ENCODE results near the gene GSN.

GSN gene

GRCh38 chr9:121305269-121305994 lies 37.5 kb downstream of the GSN start:
- DNase-seq: no peak

DNA sequence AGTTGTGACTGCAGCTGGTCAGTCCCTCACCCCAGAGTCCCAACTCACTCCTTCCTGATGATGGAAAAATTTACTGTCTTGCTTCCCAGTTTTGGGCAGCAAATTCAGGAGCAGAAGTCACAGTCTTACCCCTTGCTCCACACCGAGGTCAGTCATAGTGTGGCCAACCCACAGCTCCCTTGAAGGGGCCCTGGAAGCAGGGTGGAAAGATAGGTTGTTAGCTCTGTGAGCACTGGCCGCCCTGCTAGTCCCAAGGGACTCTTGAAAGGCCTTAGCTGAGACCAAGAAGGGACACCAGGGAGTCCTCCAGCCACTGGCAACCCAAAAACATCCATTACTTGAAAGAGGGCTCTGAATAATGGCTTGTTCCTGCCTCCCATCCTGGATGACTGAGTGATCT lies 40.0 kb downstream of the GSN start:
- DNase-seq: no peak

DNA sequence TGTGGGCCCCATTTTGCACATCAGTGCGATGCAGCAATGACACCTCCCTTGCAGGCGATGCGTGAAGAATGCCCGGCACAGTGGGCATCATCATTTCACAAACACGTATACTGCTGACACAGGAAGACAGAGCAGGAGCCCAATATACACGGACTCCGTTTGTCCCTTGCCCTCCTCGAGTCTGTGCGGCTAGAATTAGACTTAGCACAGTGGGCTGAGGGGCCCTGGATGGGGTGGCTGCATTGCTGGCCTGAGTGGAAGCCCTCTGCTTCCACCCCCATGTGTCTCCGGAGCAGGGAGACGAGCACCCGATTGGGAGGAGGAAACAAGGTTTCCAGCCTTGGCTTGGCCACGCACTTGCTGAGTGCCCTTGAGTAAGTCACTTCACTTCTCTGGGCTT lies 40.8 kb downstream of the GSN start:
- DNase-seq: no peak

DNA sequence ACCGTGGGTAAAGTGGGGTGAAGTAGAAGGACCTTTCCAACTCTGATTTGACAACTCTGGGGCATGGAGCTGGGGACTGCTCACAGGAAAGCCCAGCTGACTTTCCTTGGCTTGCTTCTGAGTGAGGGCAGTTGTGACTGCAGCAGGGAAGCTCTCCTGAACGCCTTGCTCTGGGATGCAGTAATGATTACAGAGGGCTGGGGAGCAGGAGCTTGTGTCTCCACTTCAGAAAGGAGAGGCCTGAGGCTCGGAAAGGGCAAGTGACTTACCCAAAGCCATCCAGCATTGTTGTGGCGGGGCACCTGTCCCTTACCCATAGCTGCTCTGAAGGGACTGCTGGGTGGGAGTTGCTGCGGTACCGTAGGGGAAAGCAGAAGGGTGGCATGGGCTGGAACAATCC lies 41.2 kb downstream of the GSN start:
- DNase-seq: no peak

DNA sequence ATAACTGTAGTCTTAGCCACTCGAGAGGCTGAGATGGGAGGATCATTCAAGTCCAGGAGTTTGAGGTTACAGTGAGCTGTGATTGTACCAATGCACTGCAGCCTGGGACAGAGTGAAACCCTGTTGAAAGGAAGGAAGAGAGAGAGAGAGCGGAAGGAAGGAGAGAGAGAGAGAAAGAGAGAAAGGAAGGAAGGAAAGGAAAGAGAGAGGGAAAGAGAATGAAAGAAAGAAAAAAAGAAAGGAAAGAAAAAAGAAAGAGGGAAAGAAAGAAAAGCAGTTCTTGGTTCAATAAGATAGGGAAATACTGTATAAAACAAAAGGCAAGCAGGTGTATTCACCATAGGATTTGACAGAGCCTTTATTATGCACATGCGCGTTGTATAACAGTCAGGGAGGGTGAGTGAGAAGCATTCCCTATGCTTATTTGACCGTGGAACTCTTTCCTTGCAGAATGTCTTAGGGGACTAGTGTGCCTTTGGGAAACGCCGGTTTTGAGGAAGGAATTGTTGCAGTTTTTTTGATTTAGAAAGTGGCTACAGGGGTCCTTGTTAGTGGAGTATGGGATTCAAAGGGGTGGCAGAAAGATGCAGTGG lies 42.0 kb downstream of the GSN start:
- no peak for DNase-seq

- DNase-seq: no peak
Measured at GRCh38 chr9:121310571-121310970, 42.6 kb downstream of the GSN start.

DNA sequence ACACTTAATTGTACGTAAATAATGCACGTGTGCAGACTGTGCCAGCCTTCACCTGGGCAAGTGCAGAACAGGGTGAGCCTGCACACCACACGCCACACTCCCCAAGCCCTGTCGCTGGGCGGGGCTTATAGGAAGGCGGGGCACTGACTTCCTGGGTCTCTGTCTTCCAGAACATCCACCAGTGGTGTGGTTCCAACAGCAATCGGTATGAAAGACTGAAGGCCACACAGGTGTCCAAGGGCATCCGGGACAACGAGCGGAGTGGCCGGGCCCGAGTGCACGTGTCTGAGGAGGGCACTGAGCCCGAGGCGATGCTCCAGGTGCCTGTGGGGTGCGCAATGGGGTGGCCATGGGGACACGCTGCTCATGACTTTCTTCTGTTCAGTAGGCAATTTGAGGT lies 44.2 kb downstream of the GSN start:
- DNase-seq: no peak

DNA sequence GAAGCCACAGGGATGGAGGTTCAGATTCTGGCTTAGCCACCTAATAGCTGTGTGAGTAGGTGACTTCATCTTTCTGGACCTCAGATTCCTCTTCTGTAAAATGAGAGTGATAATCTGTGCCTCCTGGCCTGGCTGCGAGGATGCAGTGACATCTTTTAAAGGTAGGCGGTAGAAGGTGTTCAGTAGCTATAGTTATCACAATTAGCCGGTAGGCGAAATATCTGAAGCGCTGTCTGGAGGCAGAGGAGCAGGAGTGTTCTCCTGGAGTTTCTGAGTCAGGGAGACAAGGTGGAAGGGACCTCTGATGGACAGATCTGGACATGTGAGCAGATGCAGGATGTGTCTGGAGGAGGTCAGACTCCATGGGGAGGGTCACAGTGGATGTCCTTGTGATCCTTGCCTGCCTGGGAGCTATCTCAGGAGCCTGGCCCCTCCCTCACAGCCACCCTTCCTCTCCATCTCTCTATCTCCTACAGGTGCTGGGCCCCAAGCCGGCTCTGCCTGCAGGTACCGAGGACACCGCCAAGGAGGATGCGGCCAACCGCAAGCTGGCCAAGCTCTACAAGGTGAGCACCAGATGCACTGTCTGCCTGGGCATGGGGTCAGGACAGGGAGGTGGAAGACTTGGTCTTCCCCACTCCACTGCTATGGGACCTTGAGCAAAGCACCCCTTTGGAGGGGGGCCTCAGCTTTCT lies 45.6 kb downstream of the GSN start:
- DNase-seq: no peak

- DNase-seq: no peak
Measured at GRCh38 chr9:121316378-121316777, 48.4 kb downstream of the GSN start.

DNA sequence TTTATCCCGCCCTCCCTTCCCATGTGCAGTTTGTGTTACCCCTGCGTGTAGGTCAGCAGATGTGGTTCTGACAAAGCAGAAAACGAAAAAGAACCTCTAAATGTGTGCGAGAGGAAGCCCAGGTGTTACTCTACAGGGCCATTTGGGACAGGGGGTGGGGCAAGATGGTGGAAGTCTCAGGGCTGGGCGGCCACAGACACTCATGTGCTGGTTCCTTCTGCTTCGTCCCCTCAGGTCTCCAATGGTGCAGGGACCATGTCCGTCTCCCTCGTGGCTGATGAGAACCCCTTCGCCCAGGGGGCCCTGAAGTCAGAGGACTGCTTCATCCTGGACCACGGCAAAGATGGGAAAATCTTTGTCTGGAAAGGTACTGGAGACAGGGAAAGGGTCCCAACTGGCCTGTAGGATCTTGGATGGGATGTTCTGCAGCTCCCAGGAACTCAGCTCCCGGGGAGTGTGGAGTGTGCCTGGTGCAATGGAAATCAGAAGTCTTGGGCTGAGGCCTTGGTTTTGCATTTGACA lies 49.0 kb downstream of the GSN start:
- no peak for DNase-seq

DNA sequence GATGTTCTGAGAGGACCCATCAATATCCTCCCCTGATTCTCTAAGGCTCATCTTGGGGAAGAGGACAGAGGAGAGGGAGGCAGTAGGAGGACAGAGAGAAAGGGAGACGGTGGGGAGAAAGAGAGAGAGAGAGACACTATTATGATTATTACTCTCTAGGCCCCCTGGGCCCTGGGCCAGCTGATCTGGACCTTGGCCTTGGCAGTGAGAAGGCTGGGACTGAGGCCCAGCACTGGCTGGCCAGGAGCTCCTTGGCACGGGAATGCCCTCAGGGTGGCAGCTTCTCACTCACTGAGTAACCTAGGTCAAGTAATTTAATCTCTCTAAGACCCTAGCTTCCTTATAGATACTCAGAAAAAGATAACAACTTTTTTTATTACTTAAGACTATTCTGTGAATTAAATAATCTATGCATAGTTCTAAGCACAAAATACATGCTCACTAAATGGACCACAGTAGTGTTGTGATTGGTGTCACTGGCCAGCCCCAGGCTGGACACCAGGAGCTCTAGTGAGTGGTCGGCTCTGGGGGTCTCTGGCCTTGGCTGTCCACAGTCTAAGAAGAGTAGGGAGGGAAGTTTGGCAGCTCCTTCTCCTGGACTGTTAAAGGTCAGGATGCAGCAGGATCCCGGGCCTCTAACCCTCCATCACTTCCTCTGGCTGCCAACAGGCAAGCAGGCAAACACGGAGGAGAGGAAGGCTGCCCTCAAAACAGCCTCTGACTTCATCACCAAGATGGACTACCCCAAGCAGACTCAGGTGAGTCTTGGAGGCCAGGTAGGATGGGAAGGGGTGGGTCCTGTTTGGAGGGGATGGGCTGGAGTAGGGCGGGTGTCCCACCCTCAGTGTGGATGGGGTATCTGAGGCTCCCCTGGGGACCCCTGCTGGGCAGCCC lies 50.0 kb downstream of the GSN start:
- no peak for DNase-seq

DNA sequence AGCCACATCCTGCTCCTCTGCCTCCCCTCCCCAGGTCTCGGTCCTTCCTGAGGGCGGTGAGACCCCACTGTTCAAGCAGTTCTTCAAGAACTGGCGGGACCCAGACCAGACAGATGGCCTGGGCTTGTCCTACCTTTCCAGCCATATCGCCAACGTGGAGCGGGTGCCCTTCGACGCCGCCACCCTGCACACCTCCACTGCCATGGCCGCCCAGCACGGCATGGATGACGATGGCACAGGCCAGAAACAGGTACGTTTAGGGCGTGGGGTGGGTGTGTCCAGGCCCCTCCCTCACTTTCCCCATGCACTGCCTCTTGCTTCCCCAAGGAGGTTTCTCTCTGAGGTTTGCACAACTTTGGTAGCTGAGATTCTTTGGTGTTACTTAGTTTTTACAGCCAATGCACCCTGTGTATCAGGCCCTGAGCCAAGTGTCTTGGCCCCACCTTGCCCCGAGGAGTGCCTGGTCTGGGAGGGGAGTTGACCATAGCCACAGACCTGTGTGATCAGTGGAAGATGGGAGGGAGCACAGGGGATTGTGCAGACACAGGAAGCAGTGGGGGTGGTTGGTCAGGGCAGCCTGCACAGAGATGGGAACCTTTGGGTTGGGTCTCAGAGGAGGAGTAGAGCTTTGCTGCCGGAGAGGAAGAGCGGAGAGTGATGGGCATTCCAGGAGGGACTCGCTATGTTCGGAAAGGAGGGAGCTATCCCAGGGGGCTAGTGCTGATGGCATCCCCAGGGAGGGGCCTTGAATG lies 50.8 kb downstream of the GSN start:
- no peak for DNase-seq

- no peak for DNase-seq
Measured at GRCh38 chr9:121319383-121319780, 51.4 kb downstream of the GSN start.

- no peak for DNase-seq
Measured at GRCh38 chr9:121321016-121321503, 53.1 kb downstream of the GSN start.

DNA sequence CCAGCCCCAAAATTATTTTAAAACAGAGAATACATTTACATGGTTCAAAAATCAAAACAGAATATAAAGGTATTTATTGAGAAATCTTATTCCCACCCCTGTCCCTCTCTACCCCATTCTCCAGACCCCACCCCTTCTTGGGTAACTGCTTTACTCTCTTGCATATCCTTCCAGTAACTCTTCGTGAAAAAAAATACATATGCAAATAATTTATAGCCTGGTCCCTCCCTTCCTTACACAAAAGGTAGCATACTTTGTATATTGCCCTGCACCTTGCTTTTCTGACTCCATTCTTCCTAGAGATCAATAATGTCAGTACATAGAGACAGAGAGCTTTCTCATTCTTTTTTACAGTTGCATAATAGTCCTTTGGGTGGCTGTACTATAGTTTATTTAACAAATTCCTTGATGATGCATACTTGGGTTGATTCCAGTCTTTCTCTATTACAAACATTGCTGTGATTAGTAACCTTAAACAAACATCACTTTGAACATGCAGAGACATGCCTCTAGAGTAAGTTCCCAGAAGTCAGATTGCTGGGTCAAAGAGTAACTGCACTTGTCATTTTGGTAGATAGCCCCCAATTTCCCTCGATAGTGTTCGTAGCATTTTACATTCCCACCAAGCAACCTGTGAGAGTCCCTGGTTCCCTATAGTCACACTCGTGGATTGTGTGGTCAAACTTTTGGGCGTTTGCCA lies 54.2 kb downstream of the GSN start:
- DNase-seq: no peak

- DNase-seq: no peak
Measured at GRCh38 chr9:121322737-121323448, 54.9 kb downstream of the GSN start.

DNA sequence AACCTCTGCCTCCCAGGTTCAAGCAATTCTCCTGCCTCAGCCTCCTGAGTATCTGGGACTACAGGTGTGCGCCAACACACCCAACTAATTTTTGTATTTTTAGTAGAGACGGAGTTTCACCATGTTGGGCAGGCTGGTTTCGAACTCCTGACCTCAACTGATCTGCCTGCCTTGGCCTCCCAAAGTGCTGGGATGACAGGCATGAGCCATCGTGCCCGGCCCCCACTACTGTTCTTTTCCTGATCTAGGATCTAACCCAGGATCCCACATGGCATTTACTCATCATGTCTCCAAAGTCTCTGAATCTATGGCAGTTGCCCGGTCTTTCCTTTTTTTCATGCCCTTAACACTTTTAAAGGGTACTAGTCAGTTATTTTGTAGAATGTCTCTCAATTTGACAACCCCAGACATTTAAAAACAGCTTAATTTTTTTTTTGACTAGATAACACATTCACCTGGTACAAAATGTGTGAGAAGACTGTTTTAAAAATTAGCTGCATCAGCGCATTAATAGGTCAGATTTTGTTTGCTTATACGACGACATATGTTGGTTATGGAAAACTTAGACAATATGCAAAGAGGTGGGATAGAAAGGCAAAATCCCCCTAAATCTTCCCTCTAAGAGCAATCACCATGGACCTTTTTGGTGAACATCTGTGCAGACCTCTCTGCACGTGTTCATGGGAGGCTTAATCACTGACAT lies 55.6 kb downstream of the GSN start:
- DNase-seq: no peak

DNA sequence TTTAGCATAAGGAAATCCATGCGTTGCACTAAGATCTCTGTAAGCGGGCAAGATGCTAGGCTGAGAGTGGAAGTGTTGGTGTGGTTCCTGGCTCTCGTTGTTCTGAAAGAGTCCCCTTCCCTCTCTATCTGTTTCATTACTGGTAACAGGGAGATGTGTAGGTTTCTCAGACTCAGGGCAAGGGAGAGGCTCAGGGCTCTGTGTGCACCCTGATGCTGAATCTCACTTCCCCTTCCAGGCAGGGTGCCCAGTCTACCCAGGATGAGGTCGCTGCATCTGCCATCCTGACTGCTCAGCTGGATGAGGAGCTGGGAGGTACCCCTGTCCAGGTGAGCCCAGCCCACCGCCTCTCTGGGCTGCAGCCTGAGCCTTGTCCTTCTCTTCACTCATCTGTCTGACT lies 56.4 kb downstream of the GSN start:
- no peak for DNase-seq

DNA sequence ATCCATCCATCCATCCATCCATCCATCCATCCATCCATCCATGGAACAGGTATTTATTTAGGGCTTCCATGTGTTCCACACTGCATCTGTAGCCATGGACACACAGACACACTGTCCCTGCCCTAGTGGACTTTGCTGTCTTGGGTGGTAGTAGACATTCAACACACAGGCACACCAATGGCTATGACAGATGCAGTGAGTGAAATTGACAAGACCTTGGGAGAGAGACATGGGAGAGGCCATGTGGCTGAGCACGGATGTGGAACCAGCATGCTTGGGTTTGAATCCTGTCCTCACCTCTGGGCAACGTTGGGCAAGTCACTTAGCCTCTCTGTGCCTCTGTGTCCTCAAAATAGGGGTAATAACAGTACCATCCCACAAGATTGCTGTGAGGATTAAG lies 56.8 kb downstream of the GSN start:
- no peak for DNase-seq

DNA sequence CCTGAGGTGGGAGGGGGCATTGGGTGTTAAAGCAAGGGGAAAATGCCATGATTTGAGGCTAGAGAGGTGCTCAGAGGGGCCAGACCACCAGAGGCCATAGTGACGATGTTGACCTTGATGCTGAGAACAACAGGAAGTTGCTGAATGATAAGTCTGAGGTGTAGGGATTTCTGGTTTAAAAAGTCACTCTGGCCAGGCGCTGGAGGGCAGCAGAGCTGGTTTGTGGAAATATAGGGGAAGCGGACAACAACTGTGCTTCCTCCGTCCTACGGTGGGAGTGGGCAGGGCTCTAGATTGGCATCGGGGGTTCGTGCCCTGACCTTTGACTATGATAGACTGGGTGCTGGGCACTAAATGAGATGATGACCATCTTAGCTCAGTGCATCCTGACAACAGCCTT lies 57.4 kb downstream of the GSN start:
- no peak for DNase-seq

Measured in stimulated activated CD4-positive, alpha-beta T cell treated with anti-CD3 and anti-CD28 coated beads, Interleukin-1b, Interleukin-23, amount 100 ng/mL, for 48 hours (primary cell).